Right lobe of liver (tissue), 6 donors: ENCODE measurements around the gene PRR16. TPM values are rescaled to one million over a fixed set of nuclear protein-coding genes. Genes with fewer than 3 reads are reported as not detected.

Experiments
- ATAC-seq, 4 donors: fragments of 200-7000 bp; cut with Tn5 transposase; one replicate each; pipeline ENCODE4 v1.9.1; 2020; ENCODE audit warnings: mild to moderate bottlenecking in 4 of 4, moderate library complexity in 4 of 4
- DNase-seq, 3 donors: peaks; one replicate each; pipeline ENCODE4 v3.0.0-alpha.2; 2020
- H3K27ac ChIP-seq, 3 donors: fragments of 200-600 bp; one replicate each; pipeline ENCODE4 v1.8.0; 2022
- H3K27me3 ChIP-seq, 2 donors: fragments of 200-600 bp; one replicate each; pipeline ENCODE4 v1.8.0; 2022
- H3K36me3 ChIP-seq, 4 donors: fragments of 200-600 bp; sonication (generic) in 1 of 4; one replicate each; pipeline versions ENCODE4 v1.5.1 to v1.8.0; 2017 to 2022; ENCODE audit warnings: control low read depth in 1 of 4
- H3K4me1 ChIP-seq, 4 donors: fragments of 200-600 bp; sonication (generic) in 1 of 4; one replicate each; pipeline versions ENCODE4 v1.5.1 to v1.8.0; 2017 to 2022; ENCODE audit warnings: control low read depth in 1 of 4
- H3K4me3 ChIP-seq, 3 donors: fragments of 200-600 bp; one replicate each; pipeline ENCODE4 v1.8.0; 2022
- H3K9me3 ChIP-seq, 4 donors: fragments of 200-600 bp; sonication (generic) in 1 of 4; one replicate each; pipeline versions ENCODE4 v1.5.1 to v1.8.0; 2017 to 2022; ENCODE audit warnings: control low read depth in 1 of 4
- POLR2A ChIP-seq: fragments of 450-650 bp; IDR thresholded peaks from one replicate; pipeline ENCODE4 v1.6.1; 2017; ENCODE audit warnings: antibody characterized with exemption, mild to moderate bottlenecking
- WGBS: methylation state at CpG from one replicate; pipeline ENCODE4 v1.1.6; 2018; ENCODE audit warnings: low coverage, low lambda C conversion rate; ENCODE audit not compliant: insufficient coverage; ENCODE audit errors: missing lambda C conversion rate; 5-methylcytosine and 5-hydroxymethylcytosine counted together
- intact Hi-C, 2 donors: fragments of 100-400 bp; cut with DNase I; formaldehyde crosslinking; loops; one replicate each; pipeline versions ENCODE4 v1.11.2 to v1.14.1; 2022
- total RNA-seq, 6 experiments: library from RNA; depleted of rRNA in 2 of 6; stranded (reverse); fragments of >200 nt in 2 of 6; fragmentation: NEBNext Ultra II Directional in 3 of 6; extraction: Animal tissue kit (Norgen Biotek cat#: 25700) in 3 of 6; gene quantifications; one replicate each; pipeline versions ENCODE4 v1.1.0 to v1.2.4, GENCODE V29; 2016 to 2023
- TF ChIP-seq, protein P1 (sequence below), 4 donors: fragments of 200-600 bp in 3 of 4; fragments of 450-650 bp in 1 of 4; IDR thresholded peaks; one replicate each; pipeline versions ENCODE4 v1.5.1 to v1.8.0; 2016 to 2022; ENCODE audit warnings: antibody characterized with exemption in 4 of 4, mild to moderate bottlenecking in 2 of 4
- donor health status: DM: no; HTN: yes; CAD: no.
- donor health status: DM: no; HTN: no; CAD: no.
- donor health status: DM: no; HTN: no; CAD: no.
- donor health status: DM: no; HTN: yes; CAD: no.
- donor health status: DM: no; HTN: yes; CAD: no.

PRR16 gene
- total RNA-seq, 6 experiments from 2014 or later = 0.16 to 1.2 (median 0.39) TPM; not detected in 1

DNA sequence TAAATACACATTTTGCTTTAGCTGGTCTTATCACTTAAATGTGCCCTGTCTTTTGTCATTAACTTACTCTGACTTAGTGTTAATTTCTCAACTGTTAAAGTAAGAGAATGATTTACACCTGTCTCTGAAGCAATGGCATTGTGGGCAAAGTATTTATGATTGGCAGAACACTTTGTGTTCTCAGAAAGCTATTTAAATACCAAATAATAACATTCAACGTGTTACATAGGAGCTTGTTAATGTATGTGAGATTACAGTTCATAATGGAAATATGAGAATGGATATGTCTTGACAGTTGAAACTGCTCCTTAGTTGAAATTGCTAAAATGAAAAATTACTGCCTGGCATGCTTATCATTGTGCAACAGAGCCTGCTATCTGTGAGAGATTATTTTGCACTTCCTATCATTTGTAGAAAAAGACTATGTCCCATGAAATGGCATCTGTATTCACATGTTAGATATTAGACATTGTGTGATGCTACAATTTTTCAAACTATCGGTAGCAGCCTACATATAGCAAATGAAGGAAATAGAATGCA lies 46.1 kb downstream of the PRR16 start:
- WGBS = 56% methylated on average over 2 of the region's 2 CpGs

GRCh38 chr5:120510994-120511686 lies 47.0 kb downstream of the PRR16 start:
- Histone ChIP-seq H3K4me1 (no peaks in the 10 kb centered on the region), H3K9me3 (no peaks in the 10 kb centered on the region), H3K27ac (no peak overlapping the region), H3K27me3 (no peaks in the 10 kb centered on the region), H3K36me3 (no peaks in the 10 kb centered on the region), H3K4me3 (no peak overlapping the region)
- ATAC-seq (no peak), DNase-seq (no peak)
- WGBS = 34% methylated on average over 4 of the region's 4 CpGs
- intact Hi-C loops = no loop called here
- TF ChIP-seq, protein P1, sequence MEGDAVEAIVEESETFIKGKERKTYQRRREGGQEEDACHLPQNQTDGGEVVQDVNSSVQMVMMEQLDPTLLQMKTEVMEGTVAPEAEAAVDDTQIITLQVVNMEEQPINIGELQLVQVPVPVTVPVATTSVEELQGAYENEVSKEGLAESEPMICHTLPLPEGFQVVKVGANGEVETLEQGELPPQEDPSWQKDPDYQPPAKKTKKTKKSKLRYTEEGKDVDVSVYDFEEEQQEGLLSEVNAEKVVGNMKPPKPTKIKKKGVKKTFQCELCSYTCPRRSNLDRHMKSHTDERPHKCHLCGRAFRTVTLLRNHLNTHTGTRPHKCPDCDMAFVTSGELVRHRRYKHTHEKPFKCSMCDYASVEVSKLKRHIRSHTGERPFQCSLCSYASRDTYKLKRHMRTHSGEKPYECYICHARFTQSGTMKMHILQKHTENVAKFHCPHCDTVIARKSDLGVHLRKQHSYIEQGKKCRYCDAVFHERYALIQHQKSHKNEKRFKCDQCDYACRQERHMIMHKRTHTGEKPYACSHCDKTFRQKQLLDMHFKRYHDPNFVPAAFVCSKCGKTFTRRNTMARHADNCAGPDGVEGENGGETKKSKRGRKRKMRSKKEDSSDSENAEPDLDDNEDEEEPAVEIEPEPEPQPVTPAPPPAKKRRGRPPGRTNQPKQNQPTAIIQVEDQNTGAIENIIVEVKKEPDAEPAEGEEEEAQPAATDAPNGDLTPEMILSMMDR (IDR thresholded peaks at IDR 0.05) = no peak
- TF ChIP-seq POLR2A = no peak

More for the DNA sequence above, 46.1 kb downstream of the PRR16 start:
- no peaks in the 10 kb centered on the region for H3K27me3 ChIP-seq
- no peaks in the 10 kb centered on the region for H3K36me3 ChIP-seq
- H3K27ac ChIP-seq = no peak overlapping the region
- no peak for DNase-seq
- no peaks in the 10 kb centered on the region for H3K9me3 ChIP-seq
- intact Hi-C loops = no loop called here
- TF ChIP-seq, protein P1 (IDR thresholded peaks at IDR 0.05) = no peak
- no peak for TF ChIP-seq POLR2A
- no peaks in the 10 kb centered on the region for H3K4me1 ChIP-seq
- ATAC-seq = no peak
- H3K4me3 ChIP-seq = no peak overlapping the region

DNA sequence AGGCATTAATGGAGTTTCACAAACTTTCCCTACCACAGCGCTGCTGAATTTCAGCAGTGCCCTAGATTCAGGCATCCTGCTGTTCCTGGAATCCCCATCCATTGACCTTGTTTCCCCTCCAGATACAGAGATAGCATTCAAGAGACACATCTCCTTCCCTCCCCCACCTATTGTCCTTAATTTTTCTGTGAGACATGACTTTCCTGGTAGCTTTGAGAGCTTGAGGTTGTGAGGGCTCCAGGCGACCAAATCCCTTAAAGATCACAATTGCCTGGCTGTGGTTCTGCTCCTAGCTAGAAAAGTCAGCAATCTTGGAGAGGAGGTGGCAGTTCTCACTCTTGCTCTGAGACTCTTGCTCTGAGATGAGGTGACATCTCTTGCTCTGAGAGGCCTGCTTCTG lies 48.0 kb downstream of the PRR16 start:
- ATAC-seq = no peak
- no peaks in the 10 kb centered on the region for H3K9me3 ChIP-seq
- H3K36me3 ChIP-seq = no peaks in the 10 kb centered on the region
- 15% methylated on average over 2 of the region's 2 CpGs for WGBS
- no peak overlapping the region for H3K27ac ChIP-seq
- no peaks in the 10 kb centered on the region for H3K4me1 ChIP-seq
- no peaks in the 10 kb centered on the region for H3K27me3 ChIP-seq
- TF ChIP-seq, protein P1 (IDR thresholded peaks at IDR 0.05) = no peak
- TF ChIP-seq POLR2A = no peak
- DNase-seq = no peak
- intact Hi-C loops = no loop called here
- no peak overlapping the region for H3K4me3 ChIP-seq

DNA sequence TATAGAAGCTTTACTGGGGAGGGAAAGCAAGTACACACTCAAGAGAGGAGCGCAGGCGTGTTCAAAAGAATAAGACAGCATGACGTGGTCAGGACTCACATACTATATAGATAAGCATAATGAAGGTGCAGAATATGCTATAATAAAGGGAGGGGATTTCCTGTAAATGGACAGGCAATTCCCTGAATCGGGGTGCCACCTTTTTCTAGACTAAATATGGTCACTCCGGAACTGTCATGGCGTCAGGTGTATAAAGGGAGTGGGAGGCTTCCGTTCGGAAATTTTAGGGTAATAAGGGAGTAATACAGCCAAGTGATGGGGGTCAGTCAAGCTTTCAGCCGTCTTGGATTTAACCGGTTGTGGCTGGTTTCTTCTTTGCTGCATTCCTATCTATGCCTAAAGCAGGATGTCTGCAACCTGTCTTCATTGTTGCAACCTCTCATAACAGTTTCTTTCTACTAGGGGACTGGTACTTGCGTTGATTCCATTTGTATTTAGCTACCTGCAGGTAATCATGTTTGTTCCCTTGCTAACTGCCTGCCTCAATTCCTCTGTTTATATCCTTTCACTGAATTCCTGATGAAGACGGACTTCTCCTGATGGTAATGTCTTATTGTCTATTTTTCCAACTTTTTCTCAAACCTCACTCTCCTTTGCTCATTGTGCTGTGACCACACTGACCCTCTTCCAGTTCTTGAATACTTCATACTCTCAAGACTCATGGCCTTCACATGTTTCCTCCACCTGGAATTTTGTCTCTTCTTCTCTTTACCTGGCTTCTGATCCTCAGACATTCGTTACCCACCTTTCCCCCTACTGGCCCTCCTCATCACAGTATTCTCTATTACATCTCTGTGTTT lies 48.9 kb downstream of the PRR16 start:
- Histone ChIP-seq H3K27ac (no peak overlapping the region), H3K9me3 (no peaks in the 10 kb centered on the region), H3K4me3 (no peak overlapping the region), H3K36me3 (no peaks in the 10 kb centered on the region), H3K27me3 (no peaks in the 10 kb centered on the region), H3K4me1 (no peaks in the 10 kb centered on the region)
- DNase-seq = no peak
- TF ChIP-seq, protein P1 (IDR thresholded peaks at IDR 0.05) = no peak
- TF ChIP-seq POLR2A = no peak
- no peak for ATAC-seq
- WGBS = 67% methylated on average over 12 of the region's 13 CpGs
- intact Hi-C loops = no loop called here
